ENCODE data around the gene NRCAM. TPM values are rescaled to one million over a fixed set of nuclear protein-coding genes. Genes with fewer than 3 reads are reported as not detected.

Gene NRCAM
- total RNA-seq, 1 donor from 2014 or later, result 7.9 TPM

GRCh38 chr7:108210796-108211195 is 245.4 kb downstream of the NRCAM start:
- DNase-seq (ENCODE audit: extremely low spot score in 2 of 2), result no peak
- Histone ChIP-seq H3K4me3 (no peak overlapping the region), H3K27ac (no peak overlapping the region)

GRCh38 chr7:108205311-108205710 is 250.9 kb downstream of the NRCAM start:
- intact Hi-C loops (cut with DNase I), result no loop called here
- no peak for TF ChIP-seq CTCF (IDR thresholded peaks at IDR 0.05)
- TF ChIP-seq POLR2A (IDR thresholded peaks at IDR 0.05), result no peak
- no peak for TF ChIP-seq POLR2AphosphoS5 (IDR thresholded peaks at IDR 0.05; ENCODE audit: insufficient read depth in 1 of 2, low read depth in 1 of 2)
- no peak for DNase-seq (ENCODE audit: extremely low spot score in 2 of 2)
- H3K27ac ChIP-seq, result no peak overlapping the region
- H3K4me1 ChIP-seq, result no peaks in the 10 kb centered on the region
- no peaks in the 10 kb centered on the region for H3K9me3 ChIP-seq
- H3K27me3 ChIP-seq, result no peaks in the 10 kb centered on the region
- no peaks in the 10 kb centered on the region for H3K36me3 ChIP-seq
- no peak overlapping the region for H3K4me3 ChIP-seq

More at GRCh38 chr7:108210796-108211195, 245.4 kb downstream of the NRCAM start:
- Histone ChIP-seq H3K27me3 (no peaks in the 10 kb centered on the region), H3K4me1 (no peaks in the 10 kb centered on the region), H3K36me3 (no peaks in the 10 kb centered on the region), H3K9me3 (no peaks in the 10 kb centered on the region)
- intact Hi-C loops (cut with DNase I), result no loop called here
- TF ChIP-seq CTCF (IDR thresholded peaks at IDR 0.05), result no peak
- no peak for TF ChIP-seq POLR2A (IDR thresholded peaks at IDR 0.05)
- TF ChIP-seq POLR2AphosphoS5 (IDR thresholded peaks at IDR 0.05; ENCODE audit: insufficient read depth in 1 of 2, low read depth in 1 of 2), result no peak

DNA sequence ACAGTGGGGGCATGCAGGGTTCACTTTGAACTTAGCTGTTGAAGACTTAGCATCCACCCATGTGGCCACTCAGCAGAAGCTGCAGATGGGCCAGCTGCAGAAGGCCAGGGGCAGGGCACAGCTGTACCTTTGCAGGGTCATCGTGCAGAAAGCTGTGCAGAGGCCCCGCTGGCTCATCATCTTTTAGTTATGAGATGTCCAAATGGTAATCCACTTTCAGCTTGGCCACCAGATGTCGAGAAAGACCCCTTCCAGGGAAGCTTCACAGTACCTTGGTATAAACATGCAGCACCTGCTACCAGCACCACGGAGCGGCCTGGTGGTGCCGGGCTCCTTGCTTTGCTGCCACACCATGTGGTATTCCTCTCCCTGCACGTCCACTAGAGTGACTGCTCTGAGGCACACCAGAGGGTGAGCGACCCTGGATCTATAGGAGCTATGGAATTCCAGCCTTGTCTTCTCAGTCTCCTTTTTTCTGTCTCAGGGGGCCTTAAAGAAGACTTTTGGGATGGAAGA is 251.9 kb downstream of the NRCAM start:
- TF ChIP-seq POLR2AphosphoS5 (IDR thresholded peaks at IDR 0.05; ENCODE audit: insufficient read depth in 1 of 2, low read depth in 1 of 2) (no peak), POLR2A (IDR thresholded peaks at IDR 0.05) (no peak), CTCF (IDR thresholded peaks at IDR 0.05) (no peak)
- intact Hi-C loops (cut with DNase I), result no loop called here
- H3K27me3 ChIP-seq, result no peaks in the 10 kb centered on the region
- H3K9me3 ChIP-seq, result no peaks in the 10 kb centered on the region
- H3K27ac ChIP-seq, result no peak overlapping the region
- no peak overlapping the region for H3K4me3 ChIP-seq
- no peak for DNase-seq (ENCODE audit: extremely low spot score in 2 of 2)
- H3K36me3 ChIP-seq, result no peaks in the 10 kb centered on the region
- H3K4me1 ChIP-seq, result no peaks in the 10 kb centered on the region

GRCh38 chr7:108203537-108203936 is 252.7 kb downstream of the NRCAM start:
- TF ChIP-seq POLR2A (IDR thresholded peaks at IDR 0.05) (no peak), CTCF (IDR thresholded peaks at IDR 0.05) (no peak), POLR2AphosphoS5 (IDR thresholded peaks at IDR 0.05; ENCODE audit: insufficient read depth in 1 of 2, low read depth in 1 of 2) (no peak)
- Histone ChIP-seq H3K36me3 (no peaks in the 10 kb centered on the region), H3K9me3 (no peaks in the 10 kb centered on the region), H3K27ac (no peak overlapping the region), H3K4me3 (no peak overlapping the region), H3K27me3 (no peaks in the 10 kb centered on the region), H3K4me1 (no peaks in the 10 kb centered on the region)
- intact Hi-C loops (cut with DNase I), result no loop called here
- no peak for DNase-seq (ENCODE audit: extremely low spot score in 2 of 2)

DNA sequence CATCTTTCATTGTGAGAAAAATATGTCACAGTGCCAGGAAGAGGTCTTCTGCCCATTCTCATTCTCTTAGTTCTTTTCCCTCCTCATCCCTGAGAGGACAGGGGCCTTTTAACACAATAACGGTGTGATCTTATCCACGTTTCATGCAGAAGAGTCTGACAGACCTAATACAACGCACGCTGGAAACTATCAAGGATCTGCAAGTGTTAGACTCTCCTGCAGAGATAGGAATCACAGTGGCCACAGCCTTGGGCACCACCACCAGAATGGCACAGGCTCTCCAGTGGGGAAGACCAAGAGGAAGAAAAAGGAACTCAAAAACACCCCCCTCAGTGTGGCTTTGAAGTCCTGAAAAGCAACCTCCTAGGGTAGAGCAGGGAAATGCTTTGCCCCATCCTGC is 253.5 kb downstream of the NRCAM start:
- Histone ChIP-seq H3K4me1 (no peaks in the 10 kb centered on the region), H3K4me3 (no peak overlapping the region), H3K27me3 (no peaks in the 10 kb centered on the region), H3K27ac (no peak overlapping the region), H3K9me3 (no peaks in the 10 kb centered on the region), H3K36me3 (no peaks in the 10 kb centered on the region)
- TF ChIP-seq POLR2AphosphoS5 (IDR thresholded peaks at IDR 0.05; ENCODE audit: insufficient read depth in 1 of 2, low read depth in 1 of 2) (no peak), CTCF (IDR thresholded peaks at IDR 0.05) (no peak), POLR2A (IDR thresholded peaks at IDR 0.05) (no peak)
- DNase-seq (ENCODE audit: extremely low spot score in 2 of 2), result no peak
- intact Hi-C loops (cut with DNase I), result no loop called here

All from vagina (tissue), 2 donors.